Endothelial cell (in vitro differentiated cells): ENCODE measurements around the gene GLOD4. TPM values are rescaled to one million over a fixed set of nuclear protein-coding genes. Genes with fewer than 3 reads are reported as not detected.
"Not testable (repeated sequence)": the region's sequence is repeated elsewhere in the genome, so short reads cannot be mapped to it uniquely, and the experiment has no call there.

Experiments used
- DNase-seq: peaks from one replicate; pipeline ENCODE4 v3.0.0; 2021; ENCODE audit warnings: low spot score
- H3K27ac Mint-ChIP-seq: one replicate; pipeline ENCODE4 v1.8.0; 2021; ENCODE audit warnings: mixed read lengths, inconsistent platforms; ENCODE audit not compliant: unreplicated experiment
- H3K27me3 Mint-ChIP-seq: one replicate; pipeline ENCODE4 v1.8.0; 2021; ENCODE audit warnings: mild to moderate bottlenecking, moderate library complexity, mixed read lengths, inconsistent platforms; ENCODE audit not compliant: unreplicated experiment
- H3K36me3 Mint-ChIP-seq: one replicate; pipeline ENCODE4 v1.8.0; 2021; ENCODE audit warnings: mild to moderate bottlenecking, low read depth, mixed read lengths, inconsistent platforms; ENCODE audit not compliant: unreplicated experiment
- H3K4me1 Mint-ChIP-seq: one replicate; pipeline ENCODE4 v1.8.0; 2021; ENCODE audit warnings: mild to moderate bottlenecking, mixed read lengths, inconsistent platforms; ENCODE audit not compliant: unreplicated experiment
- H3K4me3 Mint-ChIP-seq: one replicate; pipeline ENCODE4 v1.8.0; 2021; ENCODE audit warnings: mild to moderate bottlenecking, mixed read lengths, inconsistent platforms; ENCODE audit not compliant: unreplicated experiment
- H3K9me3 Mint-ChIP-seq: one replicate; pipeline ENCODE4 v1.8.0; 2021; ENCODE audit warnings: mixed read lengths, inconsistent platforms; ENCODE audit not compliant: unreplicated experiment
- CTCF ChIP-seq: fragments of 200-600 bp; sonication (generic); IDR thresholded peaks from one replicate; pipeline ENCODE4 v1.5.0; 2021; ENCODE audit warnings: antibody characterized with exemption; ENCODE audit not compliant: unreplicated experiment
- long read RNA-seq: library from polyadenylated mRNA; unstranded; transcript quantifications from one replicate; pipeline ENCODE4 v2.0.0, GENCODE V29; 2020; ENCODE audit not compliant: unreplicated experiment
- total RNA-seq: library from RNA; stranded (reverse); fragmentation: NEBNext Ultra II Directional; extraction: Animal tissue kit (Norgen Biotek cat#: 25700); gene quantifications from one replicate; pipeline ENCODE4 v1.2.1, GENCODE V29; 2021; ENCODE audit not compliant: unreplicated experiment

The GLOD4 gene
- total RNA-seq: 93.9 TPM
- long read RNA-seq, transcript GLOD4-202 (9 exons, 2,059 nt): major isoform, 89 of 101 reads
- long read RNA-seq, partial matches to known transcripts: 9 of 101 reads
- long read RNA-seq, other reads (novel, unspliced or antisense): 2 of 101 reads

GRCh38 chr17:781805-782731 is at the start of gene GLOD4, which contains the start of gene MRM3:
Gene GLOD4, minus strand, starts transcription at chr17:782280. Its CDS starts 25 bp downstream, at chr17:782255.
Gene MRM3, plus strand, starts transcription at chr17:782353. Its CDS starts 26 bp downstream, at chr17:782379.
- H3K9me3 Mint-ChIP-seq: no peaks in the 10 kb centered on the region
- H3K27ac Mint-ChIP-seq: peak within 1 kb of the TSS; percentile 91
- H3K36me3 Mint-ChIP-seq: peaks cover 14% of the 10 kb centered on the region
- TF ChIP-seq CTCF: peak; percentile 48
- peaks cover 14% of the 10 kb centered on the region for H3K4me1 Mint-ChIP-seq
- peak within 1 kb of the TSS; percentile 94 for H3K4me3 Mint-ChIP-seq
- DNase-seq: peak; percentile 95
- peaks cover 8% of the 10 kb centered on the region for H3K27me3 Mint-ChIP-seq

- no peak overlapping the region for H3K4me3 Mint-ChIP-seq
- H3K36me3 Mint-ChIP-seq: peaks cover 6% of the 10 kb centered on the region
- no peak for DNase-seq
- H3K27ac Mint-ChIP-seq: no peak overlapping the region
- no peaks in the 10 kb centered on the region for H3K9me3 Mint-ChIP-seq
- peaks cover 11% of the 10 kb centered on the region for H3K4me1 Mint-ChIP-seq
- peaks cover 2% of the 10 kb centered on the region for H3K27me3 Mint-ChIP-seq
- no peak for TF ChIP-seq CTCF
These were observed 48.9 kb upstream of the GLOD4 start for GRCh38 chr17:830950-831349.

- no peak overlapping the region for H3K4me3 Mint-ChIP-seq
- peaks cover 6% of the 10 kb centered on the region for H3K36me3 Mint-ChIP-seq
- TF ChIP-seq CTCF: no peak
- peaks cover 2% of the 10 kb centered on the region for H3K27me3 Mint-ChIP-seq
- peaks cover 10% of the 10 kb centered on the region for H3K4me1 Mint-ChIP-seq
- H3K27ac Mint-ChIP-seq: peak overlapping the region; percentile 82
- DNase-seq: no peak
- no peaks in the 10 kb centered on the region for H3K9me3 Mint-ChIP-seq
These were observed 48.3 kb upstream of the GLOD4 start for GRCh38 chr17:830381-830780.

- H3K36me3 Mint-ChIP-seq, DNase-seq, H3K4me1 Mint-ChIP-seq, H3K27ac Mint-ChIP-seq, H3K4me3 Mint-ChIP-seq, H3K9me3 Mint-ChIP-seq, H3K27me3 Mint-ChIP-seq: not testable (repeated sequence)
These were observed 47.5 kb upstream of the GLOD4 start for GRCh38 chr17:829614-830013.

- Mint-ChIP-seq H3K27me3 (peaks cover 2% of the 10 kb centered on the region), H3K27ac (no peak overlapping the region)
- DNase-seq: no peak
These were observed 46.7 kb upstream of the GLOD4 start for GRCh38 chr17:828761-829160.

More at GRCh38 chr17:828761-829160, 46.7 kb upstream of the GLOD4 start:
- peaks cover 6% of the 10 kb centered on the region for H3K36me3 Mint-ChIP-seq
- no peak for TF ChIP-seq CTCF
- H3K4me1 Mint-ChIP-seq: peaks cover 7% of the 10 kb centered on the region
- no peak overlapping the region for H3K4me3 Mint-ChIP-seq
- H3K9me3 Mint-ChIP-seq: no peaks in the 10 kb centered on the region
